ENCODE results near the gene PKIG.

The PKIG gene

GRCh38 chr20:44580581-44581268 is 1.7 kb upstream of the PKIG start:
- H3K27ac ChIP-seq: no peak overlapping the region
- TF ChIP-seq ZFX (IDR thresholded peaks at IDR 0.05): no peak
- no peak for TF ChIP-seq CTCF (conservative IDR thresholded peaks at IDR 0.05)

GRCh38 chr20:44581515-44581914 is 864 bp upstream of the PKIG start:
- no peak for TF ChIP-seq ZFX (IDR thresholded peaks at IDR 0.05)
- no peak for TF ChIP-seq CTCF (conservative IDR thresholded peaks at IDR 0.05)
- no peak overlapping the region for H3K27ac ChIP-seq

- H3K27ac ChIP-seq: no peak overlapping the region
- TF ChIP-seq CTCF (conservative IDR thresholded peaks at IDR 0.05) (no peak), ZFX (IDR thresholded peaks at IDR 0.05) (no peak)
These were observed 778 bp downstream of the PKIG start for GRCh38 chr20:44583157-44583556.

GRCh38 chr20:44584162-44584561 is 1.8 kb downstream of the PKIG start:
- no peak overlapping the region for H3K27ac ChIP-seq
- no peak for TF ChIP-seq CTCF (conservative IDR thresholded peaks at IDR 0.05)

GRCh38 chr20:44585057-44585963 is 2.9 kb downstream of the PKIG start:
- TF ChIP-seq CTCF (conservative IDR thresholded peaks at IDR 0.05) (no peak), ZFX (IDR thresholded peaks at IDR 0.05) (no peak)
- H3K27ac ChIP-seq: no peak overlapping the region

GRCh38 chr20:44586289-44586911 is 4.0 kb downstream of the PKIG start:
- H3K27ac ChIP-seq: no peak overlapping the region
- TF ChIP-seq CTCF (conservative IDR thresholded peaks at IDR 0.05): no peak
- no peak for TF ChIP-seq ZFX (IDR thresholded peaks at IDR 0.05)

Measured in C4-2B (cell line).